ENCODE data around the gene PITHD1. TPM values are rescaled to one million over a fixed set of nuclear protein-coding genes. Genes with fewer than 3 reads are reported as not detected.
"Not testable (repeated sequence)": the region's sequence is repeated elsewhere in the genome, so short reads cannot be mapped to it uniquely, and the experiment has no call there.

The PITHD1 gene
- total RNA-seq, 3 donors from 2014 or later = 46.9 to 62.8 (median 60.3) TPM

- intact Hi-C loops (cut with DNase I; ENCODE audit: low total_unique reads) = no loop called here
- no peak for DNase-seq (ENCODE audit: low spot score in 2 of 2)
Measured at GRCh38 chr1:23827717-23828116, 49.5 kb downstream of the PITHD1 start.

DNA sequence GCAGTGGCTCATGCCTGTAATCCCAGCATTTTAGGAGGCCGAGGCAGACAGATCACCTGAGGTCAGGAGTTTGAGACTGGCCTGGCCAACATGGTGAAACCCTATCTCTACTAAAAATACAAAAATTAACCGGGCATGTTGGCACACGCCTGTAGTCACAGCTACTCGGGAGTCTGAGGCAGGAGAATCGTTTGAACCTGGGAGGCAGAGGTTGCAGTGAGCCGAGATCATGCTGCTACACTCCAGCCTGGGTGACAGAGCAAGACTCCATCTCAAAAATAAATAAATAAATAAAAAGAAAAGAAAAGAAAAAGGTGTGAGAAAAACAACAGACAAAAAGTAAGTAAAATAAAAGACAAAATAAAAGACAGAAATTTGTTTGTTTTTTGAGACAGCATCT, 55.9 kb downstream of the PITHD1 start:
- H3K4me1 ChIP-seq; H3K27me3 ChIP-seq; H3K27ac ChIP-seq; DNase-seq (ENCODE audit: low spot score in 2 of 2); H3K9me3 ChIP-seq; H3K36me3 ChIP-seq; intact Hi-C loops (cut with DNase I; ENCODE audit: low total_unique reads); H3K4me3 ChIP-seq: not testable (repeated sequence)

More at GRCh38 chr1:23827717-23828116, 49.5 kb downstream of the PITHD1 start:
- no peak overlapping the region for H3K27ac ChIP-seq
- H3K27me3 ChIP-seq = no peaks in the 10 kb centered on the region
- no peaks in the 10 kb centered on the region for H3K4me1 ChIP-seq
- no peak overlapping the region for H3K4me3 ChIP-seq
- no peaks in the 10 kb centered on the region for H3K36me3 ChIP-seq
- TF ChIP-seq POLR2A (IDR thresholded peaks at IDR 0.05) (no peak), POLR2AphosphoS5 (IDR thresholded peaks at IDR 0.05) (no peak), CTCF (IDR thresholded peaks at IDR 0.05) (no peak)
- H3K9me3 ChIP-seq = no peaks in the 10 kb centered on the region

DNA sequence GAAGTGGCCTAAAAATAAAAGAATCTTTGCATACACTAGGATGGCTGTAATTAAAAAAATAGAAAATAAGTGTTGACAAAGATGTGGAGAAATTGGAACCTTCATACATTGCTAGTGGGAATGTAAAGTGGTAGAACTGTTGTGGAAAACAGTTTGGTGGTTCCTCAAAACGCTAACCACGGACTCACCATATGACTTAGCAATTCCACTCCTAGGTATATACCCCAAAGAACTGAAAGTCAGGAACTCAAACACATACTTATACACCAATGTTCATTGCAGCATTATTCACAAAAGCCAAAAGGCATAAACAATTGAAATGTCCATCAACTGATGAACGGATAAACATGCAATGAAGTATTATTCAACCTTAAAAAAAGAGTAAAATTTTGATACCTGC, 57.8 kb downstream of the PITHD1 start:
- Histone ChIP-seq H3K4me3 (no peak overlapping the region), H3K36me3 (no peaks in the 10 kb centered on the region), H3K4me1 (no peaks in the 10 kb centered on the region), H3K27me3 (no peaks in the 10 kb centered on the region), H3K27ac (no peak overlapping the region), H3K9me3 (no peaks in the 10 kb centered on the region)
- intact Hi-C loops (cut with DNase I; ENCODE audit: low total_unique reads) = no loop called here
- TF ChIP-seq POLR2A (IDR thresholded peaks at IDR 0.05) = no peak
- TF ChIP-seq POLR2AphosphoS5 (IDR thresholded peaks at IDR 0.05) = no peak
- no peak for TF ChIP-seq CTCF (IDR thresholded peaks at IDR 0.05)
- no peak for DNase-seq (ENCODE audit: low spot score in 2 of 2)

Other genes starting within 250 kb of the PITHD1 start
- under 1 TPM; under 0.01 to 0.73 (median 0.33) TPM for gene E2F2, start 247.2 kb upstream of the PITHD1 start, total RNA-seq
- 100 to 1,000 TPM in 1 of 3 donors, 10 to 100 TPM in 2; 79.9 to 133 (median 90.9) TPM for gene ID3, start 218.9 kb upstream of the PITHD1 start, total RNA-seq
- gene RPL11, start 86.6 kb upstream of the PITHD1 start, total RNA-seq = 1,000 to 10,000 TPM; 1,191 to 1,487 (median 1,340) TPM
- gene ELOA, start 34.9 kb upstream of the PITHD1 start, total RNA-seq = 10 to 100 TPM; 30.3 to 61.9 (median 32.8) TPM
- 10 to 100 TPM; 31.8 to 52.8 (median 49.5) TPM for gene LYPLA2, start 12.7 kb downstream of the PITHD1 start, total RNA-seq
- 10 to 100 TPM in 2 of 3 donors, 1 to 10 TPM in 1; 9.9 to 31.2 (median 28.2) TPM for gene GALE, start 22.3 kb downstream of the PITHD1 start, total RNA-seq
- gene HMGCL, start 47.0 kb downstream of the PITHD1 start, total RNA-seq = 10 to 100 TPM; 31.7 to 42.4 (median 39.0) TPM
- 10 to 100 TPM; 26.9 to 45.3 (median 44.2) TPM for gene FUCA1, start 89.9 kb downstream of the PITHD1 start, total RNA-seq
- gene CNR2, start 134.9 kb downstream of the PITHD1 start, total RNA-seq = under 1 TPM in 1 of 3 donors, not detected in 2; under 0.01 TPM
- 100 to 1,000 TPM; 126 to 163 (median 134) TPM for gene PNRC2, start 181.4 kb downstream of the PITHD1 start, total RNA-seq
- gene SRSF10, start 201.9 kb downstream of the PITHD1 start, total RNA-seq = 100 to 1,000 TPM in 2 of 3 donors, 10 to 100 TPM in 1; 99.4 to 156 (median 116) TPM

All from breast epithelium (tissue), 4 donors.